GM13976 (cell line): ENCODE data around the gene CES2.

Experiments used
- DNase-seq: peaks from one replicate; pipeline ENCODE4 v3.0.0; 2012; ENCODE audit warnings: low spot score
- in situ Hi-C: fragments of 300-500 bp; cut with MboI; formaldehyde crosslinking; loops from one replicate; pipeline ENCODE4 v1.12.0; 2022; ENCODE audit warnings: low sequenced_read_pairs, mixed read lengths, inconsistent platforms; ENCODE audit not compliant: unreplicated experiment
- TF ChIP-seq, protein P1 (sequence below): IDR thresholded peaks from 2 replicates; pipeline ENCODE4 v1.5.1; 2012; ENCODE audit warnings: borderline replicate concordance, mild to moderate bottlenecking; ENCODE audit not compliant: insufficient read depth; ENCODE audit errors: extremely low read depth, missing control alignments, control extremely low read depth

Gene CES2

DNA sequence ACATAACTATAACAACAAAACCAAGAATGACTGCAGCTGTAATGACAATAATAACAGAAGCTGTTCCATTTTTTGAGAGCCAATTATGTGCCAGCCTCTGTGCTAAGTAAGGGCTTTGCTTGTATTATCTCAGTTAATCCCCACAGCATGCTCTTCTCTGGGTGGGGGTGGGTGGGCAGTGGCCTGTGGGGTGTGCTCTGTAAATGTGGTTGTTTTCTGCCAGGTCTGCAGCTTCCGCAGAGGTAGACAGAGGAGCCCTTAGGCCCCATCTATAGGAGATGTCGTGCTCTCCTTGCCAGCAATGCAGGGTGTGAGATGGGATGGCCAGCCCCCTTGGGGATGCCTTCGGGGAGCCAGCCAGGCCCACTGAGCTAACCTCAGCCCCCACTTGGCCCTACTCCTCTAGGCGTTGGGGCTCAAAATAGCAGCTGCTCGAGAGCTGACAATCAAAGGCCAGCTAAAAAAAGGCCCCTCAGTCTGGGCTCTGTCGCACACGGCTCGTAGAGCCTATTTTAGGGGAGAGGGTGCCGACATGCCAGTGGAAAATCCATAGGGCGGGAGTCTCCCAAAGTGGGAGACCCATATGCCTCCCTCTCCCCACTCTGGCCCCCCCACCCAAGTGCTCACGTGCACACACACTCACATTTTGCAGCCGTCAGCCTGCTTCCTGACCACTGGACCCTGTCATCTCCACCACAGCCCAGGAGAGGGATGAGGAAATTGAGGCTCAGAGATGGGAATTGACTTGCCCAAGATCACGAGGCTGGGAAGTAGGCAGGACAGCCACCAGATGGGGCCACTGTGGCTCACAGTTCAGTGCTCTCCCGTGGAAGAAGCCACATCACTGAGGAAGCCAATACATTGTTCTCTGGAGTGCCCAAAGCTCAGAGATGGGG lies 32.4 kb upstream of the CES2 start:
- DNase-seq, result no peak
- in situ Hi-C loops, result no loop called here
- TF ChIP-seq, protein P1, sequence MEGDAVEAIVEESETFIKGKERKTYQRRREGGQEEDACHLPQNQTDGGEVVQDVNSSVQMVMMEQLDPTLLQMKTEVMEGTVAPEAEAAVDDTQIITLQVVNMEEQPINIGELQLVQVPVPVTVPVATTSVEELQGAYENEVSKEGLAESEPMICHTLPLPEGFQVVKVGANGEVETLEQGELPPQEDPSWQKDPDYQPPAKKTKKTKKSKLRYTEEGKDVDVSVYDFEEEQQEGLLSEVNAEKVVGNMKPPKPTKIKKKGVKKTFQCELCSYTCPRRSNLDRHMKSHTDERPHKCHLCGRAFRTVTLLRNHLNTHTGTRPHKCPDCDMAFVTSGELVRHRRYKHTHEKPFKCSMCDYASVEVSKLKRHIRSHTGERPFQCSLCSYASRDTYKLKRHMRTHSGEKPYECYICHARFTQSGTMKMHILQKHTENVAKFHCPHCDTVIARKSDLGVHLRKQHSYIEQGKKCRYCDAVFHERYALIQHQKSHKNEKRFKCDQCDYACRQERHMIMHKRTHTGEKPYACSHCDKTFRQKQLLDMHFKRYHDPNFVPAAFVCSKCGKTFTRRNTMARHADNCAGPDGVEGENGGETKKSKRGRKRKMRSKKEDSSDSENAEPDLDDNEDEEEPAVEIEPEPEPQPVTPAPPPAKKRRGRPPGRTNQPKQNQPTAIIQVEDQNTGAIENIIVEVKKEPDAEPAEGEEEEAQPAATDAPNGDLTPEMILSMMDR, result no peak

DNA sequence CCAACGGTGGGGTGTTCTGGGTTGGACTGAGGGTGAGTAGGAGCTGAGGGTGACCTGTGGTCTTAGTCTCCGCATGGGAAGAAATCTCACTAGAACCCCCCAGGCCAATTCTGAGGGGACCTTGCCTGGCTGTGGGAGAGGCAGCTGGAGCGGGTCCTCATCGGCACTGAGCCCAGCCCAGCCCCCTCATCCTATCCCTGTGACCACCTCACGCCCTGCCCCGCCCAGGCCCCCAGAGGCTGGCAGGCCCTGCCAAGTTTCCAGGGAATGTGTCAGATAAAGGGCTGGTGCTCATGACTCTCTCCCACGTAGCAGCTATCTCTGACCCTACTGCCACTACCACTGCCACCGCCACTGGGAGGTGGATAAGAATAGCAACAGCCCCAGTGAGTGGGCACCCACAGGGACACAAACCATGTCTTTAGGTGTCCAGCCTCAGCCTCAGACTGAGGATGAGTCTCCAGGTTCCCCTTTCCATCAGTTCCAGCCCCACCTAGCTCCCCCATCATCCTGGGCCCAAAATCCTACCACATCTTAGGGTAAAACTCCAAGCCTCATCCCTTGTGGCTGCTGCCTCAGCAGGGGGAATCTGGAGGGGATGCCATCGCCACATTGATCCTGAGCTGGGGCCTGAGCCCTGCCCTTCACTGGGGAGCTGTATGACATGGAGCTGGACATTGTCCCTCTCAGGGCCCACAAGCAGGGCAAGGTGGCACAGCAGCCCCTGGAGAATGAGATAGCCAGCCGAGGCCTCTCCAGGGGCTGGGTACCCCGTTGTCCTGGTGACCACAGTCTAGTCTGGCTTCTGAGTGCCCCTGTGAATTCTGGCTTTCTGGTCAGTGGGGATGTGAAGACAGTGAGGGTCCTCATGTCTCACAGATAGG lies 31.5 kb upstream of the CES2 start:
- TF ChIP-seq, protein P1, result no peak
- no peak for DNase-seq
- in situ Hi-C loops, result no loop called here

DNA sequence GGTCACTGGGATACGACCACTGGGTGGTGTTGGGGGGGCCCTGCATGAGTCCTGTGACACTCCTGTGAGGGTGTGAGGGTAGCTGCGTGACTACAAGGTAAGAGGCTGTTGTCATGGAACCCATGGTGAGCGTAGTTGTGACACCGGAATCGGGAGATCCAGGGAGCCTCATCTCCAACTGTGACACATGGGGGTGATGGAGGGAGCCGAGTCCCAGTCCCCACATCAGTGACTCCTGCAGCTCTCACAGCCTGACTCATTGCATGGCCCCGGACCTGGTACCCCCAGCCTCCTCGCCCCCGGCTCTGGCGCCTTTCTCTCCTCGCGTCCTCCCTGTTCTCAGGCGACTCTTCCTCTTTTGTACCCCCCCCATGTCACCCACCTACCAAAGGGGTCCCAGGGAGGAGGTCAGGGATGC lies 30.9 kb upstream of the CES2 start:
- no peak for DNase-seq
- in situ Hi-C loops, result no loop called here
- TF ChIP-seq, protein P1, result no peak

DNA sequence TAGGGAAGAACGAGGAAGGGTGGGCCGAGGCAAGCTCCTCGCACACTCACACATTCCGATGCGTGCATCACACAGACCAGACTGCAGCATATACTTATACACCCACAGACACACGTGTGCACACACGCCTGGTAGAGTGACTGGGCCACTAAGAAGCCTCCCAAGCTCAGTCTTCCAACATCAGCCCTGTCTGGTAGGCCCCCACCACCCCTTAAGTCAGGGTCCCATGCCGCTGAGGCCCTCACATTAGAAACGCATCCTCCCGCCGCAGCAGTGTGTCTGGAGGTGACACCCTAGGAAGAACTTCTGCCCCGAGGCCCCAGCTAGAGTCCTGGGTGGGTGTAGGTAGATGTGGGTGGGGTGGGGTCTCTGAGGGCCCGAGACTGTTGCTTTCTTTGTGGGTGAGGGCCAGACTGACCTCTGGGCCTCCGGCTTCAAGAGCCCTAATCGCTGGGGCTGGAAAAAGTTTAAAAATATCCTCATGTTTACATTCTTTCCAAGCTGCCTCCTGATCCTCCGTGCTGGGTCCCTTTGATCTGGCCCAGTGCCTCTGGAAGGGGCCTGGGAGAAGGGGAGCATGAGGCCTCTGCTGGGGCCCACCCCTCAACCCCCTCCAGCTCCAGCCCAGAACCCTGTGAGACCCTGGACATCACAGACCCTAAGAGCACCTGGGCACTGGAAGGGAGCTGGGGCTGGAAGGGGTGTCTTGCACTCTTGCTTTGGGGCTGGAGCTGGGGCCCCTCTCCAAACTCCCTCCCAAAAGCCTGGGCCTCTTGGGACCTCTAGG lies 30.3 kb upstream of the CES2 start:
- DNase-seq, result no peak
- in situ Hi-C loops, result no loop called here
- TF ChIP-seq, protein P1, result no peak

DNA sequence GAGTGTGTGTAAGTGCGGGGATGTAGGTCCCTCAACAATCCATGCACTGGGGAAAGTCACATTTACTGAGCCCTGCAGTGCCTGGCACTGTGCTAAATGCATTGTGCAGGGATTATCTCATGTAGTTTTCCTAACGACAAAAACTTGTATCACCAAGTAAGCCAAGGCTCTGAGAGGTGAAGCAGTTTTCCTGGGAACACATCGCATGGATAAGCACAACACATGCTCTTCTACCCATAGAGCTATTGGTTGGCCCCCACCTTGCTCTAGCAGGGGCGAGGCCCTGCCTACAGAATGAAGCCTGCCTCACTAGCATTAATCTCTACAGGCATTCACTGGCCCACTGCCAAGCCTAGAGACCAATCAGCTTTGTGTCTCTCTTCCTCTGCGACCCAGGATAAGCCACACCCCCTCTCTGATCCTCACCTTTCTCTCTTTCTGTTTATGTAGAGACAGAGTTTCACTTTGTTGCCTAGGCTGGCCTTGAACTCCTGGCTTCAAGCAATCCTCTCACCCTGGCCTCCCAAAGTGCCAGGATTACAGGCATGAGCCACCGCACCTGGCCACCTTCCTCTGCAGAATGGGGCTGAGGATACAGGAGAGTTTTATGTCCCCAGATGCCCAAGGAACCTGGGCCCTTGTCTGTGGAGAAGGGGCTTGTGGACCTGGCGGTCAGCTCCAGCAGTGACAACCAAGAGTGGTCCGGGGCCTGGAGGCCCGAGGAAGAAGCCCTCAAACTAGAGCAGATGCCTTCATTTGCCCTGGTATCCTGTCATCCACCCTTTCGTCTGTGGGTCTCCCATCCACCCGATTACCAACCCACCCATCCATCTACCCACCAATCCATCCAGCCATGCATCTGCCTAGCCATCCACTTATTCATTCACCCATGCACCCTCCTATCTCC lies 29.4 kb upstream of the CES2 start:
- TF ChIP-seq, protein P1, result no peak
- DNase-seq, result no peak
- in situ Hi-C loops, result no loop called here
